GM21576 (cell line): ENCODE measurements around the gene TIMP4.

Source experiments
- ATAC-seq: cut with Tn5 transposase; IDR thresholded peaks from one replicate; pipeline ENCODE4 v1.9.1; 2021; ENCODE audit warnings: mild to moderate bottlenecking, moderate library complexity; ENCODE audit not compliant: unreplicated experiment

The TIMP4 gene

GRCh38 chr3:12107071-12107713, 51.5 kb downstream of the TIMP4 start:
- ATAC-seq = no peak
